GM12872 (cell line): Measurements from ENCODE around the gene IL17C.

Source experiments
- TF ChIP-seq, protein P1 (sequence below): IDR thresholded peaks from 3 replicates; pipeline ENCODE4 v1.5.1; 2011; ENCODE audit warnings: low read depth, mild to moderate bottlenecking, low read length, moderate library complexity; ENCODE audit not compliant: insufficient read depth

Gene IL17C

DNA sequence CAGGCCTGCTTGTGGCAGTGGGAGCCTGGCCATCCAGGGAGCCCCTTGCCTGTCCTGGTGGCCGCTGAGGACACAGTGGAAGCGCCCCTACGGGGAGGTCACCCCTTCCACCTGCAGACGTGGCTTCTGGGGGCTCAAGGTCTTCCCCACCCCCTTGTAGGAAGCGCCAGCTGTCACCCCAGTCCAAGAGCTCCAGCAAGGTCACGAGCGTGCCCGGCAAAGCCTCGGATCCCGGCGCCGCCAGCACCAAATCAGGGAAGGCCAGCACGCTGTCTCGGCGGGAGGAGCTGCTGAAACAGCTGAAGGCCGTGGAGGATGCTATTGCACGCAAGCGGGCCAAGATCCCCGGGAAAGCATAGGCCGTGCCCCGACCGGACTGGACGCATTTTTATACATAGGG is 7.4 kb upstream of the IL17C start:
- TF ChIP-seq, protein P1, sequence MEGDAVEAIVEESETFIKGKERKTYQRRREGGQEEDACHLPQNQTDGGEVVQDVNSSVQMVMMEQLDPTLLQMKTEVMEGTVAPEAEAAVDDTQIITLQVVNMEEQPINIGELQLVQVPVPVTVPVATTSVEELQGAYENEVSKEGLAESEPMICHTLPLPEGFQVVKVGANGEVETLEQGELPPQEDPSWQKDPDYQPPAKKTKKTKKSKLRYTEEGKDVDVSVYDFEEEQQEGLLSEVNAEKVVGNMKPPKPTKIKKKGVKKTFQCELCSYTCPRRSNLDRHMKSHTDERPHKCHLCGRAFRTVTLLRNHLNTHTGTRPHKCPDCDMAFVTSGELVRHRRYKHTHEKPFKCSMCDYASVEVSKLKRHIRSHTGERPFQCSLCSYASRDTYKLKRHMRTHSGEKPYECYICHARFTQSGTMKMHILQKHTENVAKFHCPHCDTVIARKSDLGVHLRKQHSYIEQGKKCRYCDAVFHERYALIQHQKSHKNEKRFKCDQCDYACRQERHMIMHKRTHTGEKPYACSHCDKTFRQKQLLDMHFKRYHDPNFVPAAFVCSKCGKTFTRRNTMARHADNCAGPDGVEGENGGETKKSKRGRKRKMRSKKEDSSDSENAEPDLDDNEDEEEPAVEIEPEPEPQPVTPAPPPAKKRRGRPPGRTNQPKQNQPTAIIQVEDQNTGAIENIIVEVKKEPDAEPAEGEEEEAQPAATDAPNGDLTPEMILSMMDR: no peak

DNA sequence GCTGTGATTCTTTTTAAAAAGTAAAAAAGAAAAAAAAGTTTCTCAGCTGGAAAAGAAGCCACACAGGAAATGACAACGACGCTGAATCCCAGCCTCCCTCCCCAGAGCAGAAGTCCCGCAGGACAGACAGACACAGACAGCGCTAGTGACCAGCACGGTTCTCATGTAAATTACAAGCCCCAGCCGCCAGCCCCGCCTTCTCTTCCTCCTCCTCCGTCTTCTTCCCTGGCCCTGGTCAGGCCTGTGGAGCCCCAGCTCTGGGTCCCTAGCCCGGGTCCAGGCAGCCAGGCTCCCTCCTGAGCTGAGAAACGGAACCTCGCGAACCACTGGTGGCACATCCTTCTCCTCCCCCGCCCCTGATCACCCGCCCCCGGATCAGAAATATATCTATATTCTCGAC is 7.0 kb upstream of the IL17C start:
- TF ChIP-seq, protein P1: no peak

- TF ChIP-seq, protein P1: no peak
These were observed 6.3 kb upstream of the IL17C start for GRCh38 chr16:88631920-88632586.

GRCh38 chr16:88632587-88632930 is 5.8 kb upstream of the IL17C start:
- TF ChIP-seq, protein P1: no peak

DNA sequence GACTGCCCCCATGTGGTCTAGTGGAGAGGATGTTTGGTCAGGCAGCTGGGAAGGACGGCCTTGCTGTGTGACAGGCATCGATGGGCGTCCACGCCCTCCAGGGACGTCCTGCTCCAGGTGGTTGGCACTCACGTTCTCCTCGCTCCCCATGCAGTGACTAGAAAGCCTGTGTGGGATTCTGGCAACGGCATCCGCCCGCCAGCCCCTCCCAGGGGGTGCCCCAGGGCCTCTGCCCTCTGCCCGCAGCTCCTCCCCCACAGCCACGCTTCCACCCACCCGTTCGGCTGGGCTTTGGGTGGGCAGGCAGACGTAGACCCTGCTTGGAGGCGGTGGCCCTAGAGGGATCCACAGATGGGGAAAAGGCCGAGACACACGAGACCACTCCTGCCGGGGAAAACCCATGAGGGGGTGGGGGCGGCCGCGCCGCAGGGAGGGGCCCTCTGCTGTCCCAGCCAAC is 4.7 kb upstream of the IL17C start:
- TF ChIP-seq, protein P1: peak; percentile 70

- TF ChIP-seq, protein P1: no peak
These were observed 4.0 kb upstream of the IL17C start for GRCh38 chr16:88634141-88634993.

GRCh38 chr16:88634994-88635670 is 3.2 kb upstream of the IL17C start:
- TF ChIP-seq, protein P1: no peak
